B cell (primary cell): Measurements from ENCODE around the gene CCR2. TPM values are rescaled to one million over a fixed set of nuclear protein-coding genes. Genes with fewer than 3 reads are reported as not detected.

Experiments
- ATAC-seq: fragments of 200-7000 bp; cut with Tn5 transposase; one replicate; pipeline ENCODE4 v1.10.0; 2021; ENCODE audit warnings: low read depth, mild to moderate bottlenecking, moderate number of reproducible peaks, moderate library complexity
- CTCF ChIA-PET: fragments of 350-600 bp; sonication (Branson Sonifier 250); formaldehyde crosslinking; loops from one replicate; lab custom pipeline; 2021; ENCODE audit warnings: antibody characterized with exemption, inconsistent platforms; lab: Charles Lee
- POLR2A ChIA-PET: fragments of 350-600 bp; sonication (Branson Sonifier 250); formaldehyde crosslinking; loops from one replicate; lab custom pipeline; 2021; ENCODE audit warnings: antibody characterized with exemption; lab: Charles Lee
- DNase-seq: peaks from one replicate; pipeline ENCODE4 v3.0.0; 2013
- H2AFZ ChIP-seq: 2 replicates; pipeline ENCODE4 v1.6.1; 2012; ENCODE audit warnings: mild to moderate bottlenecking, low read depth, low read length; ENCODE audit not compliant: insufficient read depth, poor library complexity, severe bottlenecking
- H3K27ac ChIP-seq, 2 donors: 1 replicate in 1 of 2; 2 replicates in 1 of 2; pipeline ENCODE4 v1.5.1; 2012 to 2013; ENCODE audit warnings: low read length in 2 of 2, mild to moderate bottlenecking in 2 of 2, moderate library complexity in 1 of 2
- H3K27me3 ChIP-seq, 4 experiments: fragments of 200-600 bp in 1 of 4; sonication (generic) in 1 of 4; replicated peaks in 1 of 4; 1 replicate in 2 of 4; 2 replicates in 2 of 4; pipeline versions ENCODE4 v1.6.1 to v1.7.0; 2013 to 2016; ENCODE audit warnings: low read length in 3 of 4, mild to moderate bottlenecking in 2 of 4, mixed read lengths in 1 of 4, moderate library complexity in 1 of 4; ENCODE audit not compliant: insufficient read depth in 4 of 4, control insufficient read depth in 3 of 4; ENCODE audit errors: control extremely low read depth in 1 of 4
- H3K36me3 ChIP-seq, 2 experiments: replicated peaks in 1 of 2; 1 replicate in 1 of 2; 2 replicates in 1 of 2; pipeline versions ENCODE4 v1.6.1 to v1.7.1; 2013; ENCODE audit warnings: low read length in 1 of 2; ENCODE audit not compliant: insufficient read depth in 2 of 2, control insufficient read depth in 1 of 2; ENCODE audit errors: control extremely low read depth in 1 of 2, extremely low read depth in 1 of 2
- H3K4me1 ChIP-seq, 2 donors: fragments of 200-600 bp in 1 of 2; sonication (generic) in 1 of 2; 1 replicate in 1 of 2; 2 replicates in 1 of 2; pipeline versions ENCODE4 v1.5.1 to v1.6.1; 2013 to 2017; ENCODE audit warnings: low read length in 2 of 2; ENCODE audit not compliant: control insufficient read depth in 2 of 2, insufficient read depth in 2 of 2
- H3K4me2 ChIP-seq: replicated peaks from 2 replicates; pipeline ENCODE3; 2012; ENCODE audit warnings: mild to moderate bottlenecking, low read depth, low read length; ENCODE audit not compliant: poor library complexity, severe bottlenecking
- H3K4me3 ChIP-seq, 5 experiments: fragments of 200-600 bp in 1 of 5; sonication (generic) in 1 of 5; 1 replicate in 3 of 5; 2 replicates in 2 of 5; pipeline versions ENCODE4 v1.5.1 to v1.7.0; 2011 to 2016; ENCODE audit warnings: low read length in 4 of 5, mild to moderate bottlenecking in 4 of 5, low read depth in 2 of 5, control low read depth in 1 of 5, moderate library complexity in 1 of 5; ENCODE audit not compliant: insufficient read depth in 1 of 5; ENCODE audit errors: control extremely low read depth in 1 of 5, extremely low read depth in 1 of 5
- H3K79me2 ChIP-seq: fragments of 200-600 bp; sonication (generic); one replicate; pipeline ENCODE4 v1.6.0; 2016; ENCODE audit warnings: low read length; ENCODE audit not compliant: control insufficient read depth, insufficient read depth
- H3K9ac ChIP-seq: fragments of 200-600 bp; sonication (generic); 2 replicates; pipeline ENCODE4 v1.6.1; 2017; ENCODE audit warnings: mild to moderate bottlenecking, low read length, moderate library complexity
- H3K9me3 ChIP-seq, 3 donors: one replicate each; pipeline versions ENCODE4 v1.6.1 to v1.7.1; 2013; ENCODE audit warnings: low read length in 2 of 3; ENCODE audit not compliant: control insufficient read depth in 2 of 3, insufficient read depth in 1 of 3; ENCODE audit errors: control extremely low read depth in 1 of 3
- H4K20me1 ChIP-seq: 2 replicates; pipeline ENCODE4 v1.6.0; 2012; ENCODE audit warnings: mild to moderate bottlenecking, low read length; ENCODE audit not compliant: insufficient read depth, control insufficient read depth, poor library complexity, severe bottlenecking
- H3K27ac Mint-ChIP-seq: one replicate; pipeline ENCODE4 v1.8.0; 2021; ENCODE audit warnings: mixed read lengths
- H3K27me3 Mint-ChIP-seq: one replicate; pipeline ENCODE4 v1.8.0; 2021; ENCODE audit warnings: mixed read lengths
- H3K4me1 Mint-ChIP-seq: one replicate; pipeline ENCODE4 v1.8.0; 2021; ENCODE audit warnings: mixed read lengths
- H3K4me3 Mint-ChIP-seq: one replicate; pipeline ENCODE4 v1.8.0; 2021; ENCODE audit warnings: mixed read lengths
- H3K9me3 Mint-ChIP-seq: one replicate; pipeline ENCODE4 v1.8.0; 2022; ENCODE audit warnings: mixed read lengths; ENCODE audit not compliant: insufficient read depth
- EZH2 ChIP-seq: IDR thresholded peaks from 2 replicates; pipeline ENCODE4 v1.6.1; 2012; ENCODE audit warnings: borderline replicate concordance, low read depth, mild to moderate bottlenecking, moderate library complexity, low read length; ENCODE audit not compliant: insufficient read depth, poor library complexity, severe bottlenecking
- WGBS: methylation state at CpG from one replicate; pipeline ENCODE4 v1.1.5; 2013; ENCODE audit warnings: missing lambda C conversion rate; ENCODE audit not compliant: insufficient coverage; 5-methylcytosine and 5-hydroxymethylcytosine counted together
- intact Hi-C: fragments of 100-400 bp; cut with micrococcal nuclease; formaldehyde crosslinking; loops from one replicate; pipeline ENCODE4 v1.10.0; 2022
- polyA plus RNA-seq: library from polyadenylated mRNA; depleted of rRNA; stranded (reverse); fragments of >200 nt; gene quantifications from 2 replicates; pipeline ENCODE4 v1.2.3, GENCODE V29; 2012
- total RNA-seq, 2 donors: library from RNA; stranded (reverse); fragments of 120-200 nt in 1 of 2; gene quantifications; 1 replicate in 1 of 2; 2 replicates in 1 of 2; pipeline versions ENCODE4 v1.2.3 to v1.2.4, GENCODE V29; 2013 to 2022
- TF ChIP-seq, protein P1 (sequence below): fragments of 200-600 bp; IDR thresholded peaks from one replicate; pipeline ENCODE4 v1.8.0; 2022; ENCODE audit warnings: antibody characterized with exemption, mild to moderate bottlenecking

The CCR2 gene
- total and polyA plus RNA-seq, 2 donors (not counting 1 experiment from before 2014, with no cell fraction given) = 0.34 to 0.82 TPM

DNA sequence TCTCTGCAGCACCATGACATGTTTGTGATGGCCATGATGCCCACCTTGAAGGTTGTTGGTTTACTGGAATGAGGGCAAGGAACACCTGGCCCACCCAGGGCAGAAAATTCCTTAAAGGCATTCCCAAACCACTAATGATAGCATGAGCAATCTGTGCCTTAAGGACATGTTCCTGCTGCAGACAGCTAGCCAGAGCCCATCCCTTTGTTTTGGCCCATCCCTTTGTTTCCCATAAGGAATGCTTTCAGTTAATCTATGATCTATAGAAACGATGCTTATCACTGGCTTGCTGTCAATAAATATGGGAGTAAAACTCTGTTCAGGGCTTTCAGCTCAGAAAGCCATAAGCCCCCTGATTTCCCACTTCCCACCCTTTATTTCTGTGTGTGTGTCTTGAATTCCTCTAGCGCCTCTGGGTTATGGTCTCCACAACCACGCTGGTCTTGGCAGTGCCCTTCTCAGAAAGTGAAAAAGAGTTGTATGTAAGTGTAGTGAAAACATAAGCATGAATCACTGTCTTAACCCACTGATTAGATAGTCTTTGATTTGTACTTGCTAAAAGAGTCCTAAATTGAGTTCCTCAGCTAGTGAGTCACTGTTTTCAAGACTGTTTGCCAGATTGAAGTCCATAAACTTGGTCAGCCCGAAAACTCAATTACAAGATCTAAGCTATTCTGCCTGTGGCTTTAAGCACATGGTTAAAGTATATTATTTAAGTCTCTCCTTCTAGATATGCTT, 19.0 kb upstream of the CCR2 start:
- H3K4me1 Mint-ChIP-seq = peaks cover 5% of the 10 kb centered on the region
- intact Hi-C loops = no loop called here
- POLR2A ChIA-PET = no interaction called here

DNA sequence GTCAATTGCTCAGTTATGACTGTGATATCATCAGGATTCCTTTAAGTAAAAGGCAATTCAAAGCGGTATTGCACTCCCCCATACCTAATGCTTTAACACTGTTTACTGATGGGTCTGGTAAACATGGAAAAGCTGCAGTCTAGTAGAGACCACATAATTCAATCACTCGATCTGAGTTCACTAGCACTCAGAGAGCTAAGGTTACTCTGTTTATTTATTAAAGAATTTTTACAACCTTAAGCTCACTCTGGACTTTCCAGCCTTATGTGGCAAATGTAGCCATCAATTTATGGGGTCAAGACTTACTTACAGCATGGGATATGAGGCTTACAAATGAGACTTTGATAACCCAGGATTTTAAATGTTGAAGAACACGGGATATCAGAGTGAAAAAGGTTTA, 18.4 kb upstream of the CCR2 start:
- H3K9me3 Mint-ChIP-seq = peaks cover 11% of the 10 kb centered on the region
- ATAC-seq = no peak

More for the DNA sequence above, 19.0 kb upstream of the CCR2 start:
- peaks cover 0 to 18% (median 15%) of the 10 kb centered on the region in 3 donors for H3K9me3 ChIP-seq
- H4K20me1 ChIP-seq = no peaks in the 10 kb centered on the region
- H3K36me3 ChIP-seq = no peaks in the 10 kb centered on the region
- H3K4me2 ChIP-seq = no peak overlapping the region
- ATAC-seq (no peak), DNase-seq (no peak)
- CTCF ChIA-PET = no interaction called here
- no peaks in the 10 kb centered on the region for H3K27me3 Mint-ChIP-seq
- no peaks in the 10 kb centered on the region for H3K4me1 ChIP-seq
- no peak overlapping the region for H3K4me3 Mint-ChIP-seq
- H3K9me3 Mint-ChIP-seq = peaks cover 9% of the 10 kb centered on the region
- no peak overlapping the region for H3K4me3 ChIP-seq
- 67% methylated on average over 1 of the region's 4 CpGs for WGBS
- TF ChIP-seq, protein P1, sequence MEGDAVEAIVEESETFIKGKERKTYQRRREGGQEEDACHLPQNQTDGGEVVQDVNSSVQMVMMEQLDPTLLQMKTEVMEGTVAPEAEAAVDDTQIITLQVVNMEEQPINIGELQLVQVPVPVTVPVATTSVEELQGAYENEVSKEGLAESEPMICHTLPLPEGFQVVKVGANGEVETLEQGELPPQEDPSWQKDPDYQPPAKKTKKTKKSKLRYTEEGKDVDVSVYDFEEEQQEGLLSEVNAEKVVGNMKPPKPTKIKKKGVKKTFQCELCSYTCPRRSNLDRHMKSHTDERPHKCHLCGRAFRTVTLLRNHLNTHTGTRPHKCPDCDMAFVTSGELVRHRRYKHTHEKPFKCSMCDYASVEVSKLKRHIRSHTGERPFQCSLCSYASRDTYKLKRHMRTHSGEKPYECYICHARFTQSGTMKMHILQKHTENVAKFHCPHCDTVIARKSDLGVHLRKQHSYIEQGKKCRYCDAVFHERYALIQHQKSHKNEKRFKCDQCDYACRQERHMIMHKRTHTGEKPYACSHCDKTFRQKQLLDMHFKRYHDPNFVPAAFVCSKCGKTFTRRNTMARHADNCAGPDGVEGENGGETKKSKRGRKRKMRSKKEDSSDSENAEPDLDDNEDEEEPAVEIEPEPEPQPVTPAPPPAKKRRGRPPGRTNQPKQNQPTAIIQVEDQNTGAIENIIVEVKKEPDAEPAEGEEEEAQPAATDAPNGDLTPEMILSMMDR = no peak
- no peak for TF ChIP-seq EZH2
- no peaks in the 10 kb centered on the region for H3K79me2 ChIP-seq
- no peak overlapping the region for H3K27ac Mint-ChIP-seq
- H2AFZ ChIP-seq = no peak overlapping the region
- H3K27ac ChIP-seq = no peak overlapping the region
- no peaks in the 10 kb centered on the region for H3K27me3 ChIP-seq
- no peak overlapping the region for H3K9ac ChIP-seq

More for the DNA sequence above, 18.4 kb upstream of the CCR2 start:
- no CpG with 5 or more reads among the region's 3 CpGs for WGBS
- H3K36me3 ChIP-seq = no peaks in the 10 kb centered on the region
- Mint-ChIP-seq H3K27ac (no peak overlapping the region), H3K4me1 (peaks cover 5% of the 10 kb centered on the region), H3K4me3 (no peak overlapping the region), H3K27me3 (no peaks in the 10 kb centered on the region)
- H4K20me1 ChIP-seq = no peaks in the 10 kb centered on the region
- POLR2A ChIA-PET = no interaction called here
- H2AFZ ChIP-seq = no peak overlapping the region
- H3K79me2 ChIP-seq = no peaks in the 10 kb centered on the region
- no peak overlapping the region for H3K27ac ChIP-seq
- no peaks in the 10 kb centered on the region for H3K4me1 ChIP-seq
- no peak overlapping the region for H3K4me2 ChIP-seq
- H3K27me3 ChIP-seq = no peaks in the 10 kb centered on the region
- no peak overlapping the region for H3K4me3 ChIP-seq
- H3K9ac ChIP-seq = no peak overlapping the region
- intact Hi-C loops = no loop called here
- H3K9me3 ChIP-seq = peaks cover 0 to 18% (median 15%) of the 10 kb centered on the region in 3 donors
- TF ChIP-seq EZH2 = no peak
- TF ChIP-seq, protein P1 = no peak
- CTCF ChIA-PET = no interaction called here
- DNase-seq = no peak
